Choroid plexus epithelial cell (primary cell): ENCODE results near the gene TMA7B.
"Not testable (repeated sequence)": the region's sequence is repeated elsewhere in the genome, so short reads cannot be mapped to it uniquely, and the experiment has no call there.

Experiments used
- DNase-seq: peaks from one replicate; pipeline ENCODE4 v3.0.0-alpha.2; 2010; ENCODE audit warnings: low read depth
- H3K4me3 ChIP-seq: 2 replicates; pipeline ENCODE4 v1.5.1; 2011; ENCODE audit warnings: low read depth, mild to moderate bottlenecking, control low read depth, low read length, moderate library complexity
- CTCF ChIP-seq: conservative IDR thresholded peaks from 2 replicates; pipeline ENCODE4 v1.5.1; 2011; ENCODE audit warnings: low read depth, mild to moderate bottlenecking, control low read depth, inconsistent platforms, low read length, moderate library complexity

The TMA7B gene

DNA sequence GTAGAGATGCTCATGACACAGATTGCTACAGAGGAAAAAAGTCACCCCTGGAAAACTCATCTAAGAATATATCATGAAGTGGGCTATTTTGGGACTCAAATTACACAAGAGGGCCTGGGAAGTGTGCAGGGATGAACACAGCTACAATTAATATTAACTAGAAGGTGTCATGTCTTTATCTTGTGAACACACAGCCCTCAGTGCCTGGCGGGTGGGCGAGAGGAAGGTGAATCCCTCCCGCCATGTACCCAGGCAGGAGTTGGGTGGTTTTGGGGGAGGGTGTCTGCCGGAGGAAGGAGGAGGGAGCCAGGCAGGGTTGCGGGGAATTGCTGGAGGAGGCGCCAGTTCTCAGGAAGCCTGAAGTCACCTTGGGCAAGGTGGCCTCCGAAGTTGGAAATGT is 29.4 kb downstream of the TMA7B start:
- no peak overlapping the region for H3K4me3 ChIP-seq
- DNase-seq: no peak
- TF ChIP-seq CTCF: no peak

DNA sequence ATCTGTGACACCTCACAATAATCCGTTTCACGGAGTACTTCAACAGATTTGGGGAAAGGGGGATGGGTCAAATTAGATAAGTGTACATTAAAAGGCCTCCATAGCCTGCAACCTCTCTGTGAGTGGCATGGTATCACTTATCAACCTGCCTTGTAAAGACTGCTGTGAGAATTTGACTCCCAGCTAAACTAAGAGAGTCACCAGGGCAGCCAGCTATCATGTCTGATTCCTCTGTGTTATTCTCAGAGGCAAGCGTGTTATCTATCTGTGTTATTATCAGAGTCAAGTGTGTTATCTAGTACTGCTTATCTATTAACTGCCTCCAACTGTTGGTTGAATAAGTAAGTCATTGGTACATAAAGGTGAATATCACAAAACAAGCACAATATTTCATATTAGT is 30.5 kb downstream of the TMA7B start:
- no peak overlapping the region for H3K4me3 ChIP-seq
- DNase-seq: no peak
- TF ChIP-seq CTCF: no peak

DNA sequence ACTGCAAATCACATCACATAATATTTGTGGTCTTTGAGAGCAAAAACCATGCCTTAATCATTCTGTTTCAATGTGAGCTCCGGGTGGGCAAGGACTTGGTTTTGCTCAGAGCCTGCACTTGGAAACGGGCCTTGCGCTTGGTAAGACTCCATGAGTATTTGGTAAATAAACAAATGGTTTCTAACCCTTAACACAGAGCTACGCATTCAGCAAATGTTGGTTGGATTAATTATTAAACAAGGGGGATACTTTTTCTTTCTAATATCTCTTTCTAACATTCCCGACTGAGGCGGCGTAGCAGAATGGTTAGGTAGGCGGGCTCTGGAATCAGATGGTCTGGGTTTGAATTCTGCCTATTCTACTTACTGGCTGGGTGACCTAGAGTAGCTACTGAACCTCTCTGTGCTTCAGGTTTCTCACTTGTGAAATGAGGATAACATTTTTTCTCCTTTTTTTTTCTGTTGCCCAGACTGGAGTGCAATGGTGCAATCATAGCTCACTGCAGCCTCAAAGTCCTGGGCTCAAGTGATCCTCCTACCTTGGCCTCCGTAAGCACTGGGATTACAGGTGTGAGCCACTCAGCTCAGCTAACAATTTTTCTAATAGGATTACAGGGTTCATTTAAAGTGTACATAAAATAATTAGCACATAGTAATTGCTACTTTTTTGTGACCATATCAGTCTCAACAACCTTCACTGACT is 31.1 kb downstream of the TMA7B start:
- no peak overlapping the region for H3K4me3 ChIP-seq
- TF ChIP-seq CTCF: no peak
- DNase-seq: no peak

DNA sequence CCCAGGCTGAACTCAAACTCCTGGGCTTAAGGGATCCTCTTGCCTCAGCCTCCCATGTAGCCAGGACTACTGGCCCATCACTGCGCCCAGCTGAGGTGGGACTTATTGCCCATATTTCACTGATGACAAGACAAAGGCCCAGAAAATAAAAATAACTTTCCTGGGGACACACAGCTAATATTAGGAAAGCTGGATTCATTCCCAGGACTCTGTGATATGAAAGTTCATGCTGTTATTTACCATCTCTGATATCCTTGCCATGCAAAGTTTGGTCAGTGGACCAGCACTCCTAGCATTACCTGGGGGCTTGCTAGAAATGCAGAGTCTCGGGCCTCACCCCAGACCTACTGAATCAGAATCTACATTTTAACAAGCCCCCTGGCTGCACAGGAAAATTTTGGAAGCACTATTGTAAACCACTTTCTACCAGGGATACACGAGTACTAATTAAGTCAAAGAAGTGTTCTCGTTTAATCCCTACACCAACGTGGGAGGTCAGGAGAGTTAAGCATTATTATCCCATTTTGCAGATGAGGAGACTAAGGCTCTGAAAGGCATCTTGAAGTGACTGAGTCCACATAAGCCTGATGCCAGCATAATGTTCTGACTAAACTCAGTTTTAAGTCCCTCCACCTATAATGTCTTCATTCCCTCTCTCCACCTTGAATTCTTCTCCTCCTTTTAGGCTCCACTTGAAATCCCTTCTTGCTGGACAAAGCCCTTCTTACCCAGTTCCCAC is 32.1 kb downstream of the TMA7B start:
- DNase-seq: no peak
- TF ChIP-seq CTCF: no peak
- no peak overlapping the region for H3K4me3 ChIP-seq

- not testable (repeated sequence) for DNase-seq, H3K4me3 ChIP-seq
Observed at GRCh38 chr22:39992894-39993293, 32.7 kb downstream of the TMA7B start.

- no peak for DNase-seq
- no peak for TF ChIP-seq CTCF
- no peak overlapping the region for H3K4me3 ChIP-seq
Observed at GRCh38 chr22:39994041-39994565, 33.9 kb downstream of the TMA7B start.

- no peak within 1 kb of the TSS for H3K4me3 ChIP-seq
- no peak for DNase-seq
- TF ChIP-seq CTCF: no peak
Observed at GRCh38 chr22:39994566-39995392, 34.6 kb downstream of the TMA7B start, which contains the start of gene FAM83F. Gene FAM83F (plus strand): TSS chr22:39994954. CDS start chr22:39995043, 89 bp downstream.
